ENCODE data around the gene LRRC45.
A peak's percentile ranks its signal among the peaks of the same experiment; 100 is the strongest.

LRRC45 gene

DNA sequence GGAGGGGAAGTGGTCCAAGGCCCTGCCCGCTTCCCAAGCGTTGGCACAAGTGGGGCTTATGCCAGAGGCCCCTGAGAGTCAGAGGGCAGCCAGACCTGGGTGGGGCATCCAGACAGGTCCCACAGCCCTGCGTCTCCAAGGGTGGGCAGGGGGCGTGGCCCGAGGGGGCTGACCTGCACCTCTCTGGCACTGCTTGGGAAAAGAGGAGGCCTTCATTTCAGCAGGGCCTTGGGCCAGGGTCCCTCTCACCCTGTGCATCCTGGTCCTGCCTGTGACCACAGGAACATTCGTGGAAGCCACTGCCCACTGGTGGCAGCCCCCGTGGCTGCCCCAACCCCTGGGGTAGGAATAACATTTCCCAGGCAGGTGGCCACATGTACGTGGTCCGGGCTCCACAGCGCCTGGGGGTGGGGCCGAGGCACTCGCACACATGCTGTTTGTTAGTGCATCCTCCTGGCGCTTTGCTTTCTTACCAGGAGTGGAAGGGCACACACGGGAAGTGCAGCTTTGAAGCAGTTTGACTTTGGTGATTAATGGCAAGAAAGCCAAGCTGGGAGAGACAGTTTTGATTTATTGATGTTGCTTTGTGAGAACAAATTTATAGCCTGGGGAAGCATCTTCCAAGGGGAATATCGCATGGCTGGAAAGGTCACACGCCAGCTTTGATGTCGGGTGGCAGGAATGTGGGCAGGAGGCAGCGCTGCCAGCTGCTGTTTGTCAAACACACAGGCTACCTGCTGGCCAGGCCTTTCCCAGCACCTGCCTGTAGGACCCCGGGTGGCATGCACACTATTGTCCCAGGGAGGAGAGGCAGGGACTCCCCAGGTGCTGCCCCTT is 4.7 kb upstream of the LRRC45 start:
- TF ChIP-seq, protein P1, sequence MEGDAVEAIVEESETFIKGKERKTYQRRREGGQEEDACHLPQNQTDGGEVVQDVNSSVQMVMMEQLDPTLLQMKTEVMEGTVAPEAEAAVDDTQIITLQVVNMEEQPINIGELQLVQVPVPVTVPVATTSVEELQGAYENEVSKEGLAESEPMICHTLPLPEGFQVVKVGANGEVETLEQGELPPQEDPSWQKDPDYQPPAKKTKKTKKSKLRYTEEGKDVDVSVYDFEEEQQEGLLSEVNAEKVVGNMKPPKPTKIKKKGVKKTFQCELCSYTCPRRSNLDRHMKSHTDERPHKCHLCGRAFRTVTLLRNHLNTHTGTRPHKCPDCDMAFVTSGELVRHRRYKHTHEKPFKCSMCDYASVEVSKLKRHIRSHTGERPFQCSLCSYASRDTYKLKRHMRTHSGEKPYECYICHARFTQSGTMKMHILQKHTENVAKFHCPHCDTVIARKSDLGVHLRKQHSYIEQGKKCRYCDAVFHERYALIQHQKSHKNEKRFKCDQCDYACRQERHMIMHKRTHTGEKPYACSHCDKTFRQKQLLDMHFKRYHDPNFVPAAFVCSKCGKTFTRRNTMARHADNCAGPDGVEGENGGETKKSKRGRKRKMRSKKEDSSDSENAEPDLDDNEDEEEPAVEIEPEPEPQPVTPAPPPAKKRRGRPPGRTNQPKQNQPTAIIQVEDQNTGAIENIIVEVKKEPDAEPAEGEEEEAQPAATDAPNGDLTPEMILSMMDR (conservative IDR thresholded peaks at IDR 0.05): no peak
- TF ChIP-seq ZFX (IDR thresholded peaks at IDR 0.05): no peak
- H3K27ac ChIP-seq: no peak overlapping the region

DNA sequence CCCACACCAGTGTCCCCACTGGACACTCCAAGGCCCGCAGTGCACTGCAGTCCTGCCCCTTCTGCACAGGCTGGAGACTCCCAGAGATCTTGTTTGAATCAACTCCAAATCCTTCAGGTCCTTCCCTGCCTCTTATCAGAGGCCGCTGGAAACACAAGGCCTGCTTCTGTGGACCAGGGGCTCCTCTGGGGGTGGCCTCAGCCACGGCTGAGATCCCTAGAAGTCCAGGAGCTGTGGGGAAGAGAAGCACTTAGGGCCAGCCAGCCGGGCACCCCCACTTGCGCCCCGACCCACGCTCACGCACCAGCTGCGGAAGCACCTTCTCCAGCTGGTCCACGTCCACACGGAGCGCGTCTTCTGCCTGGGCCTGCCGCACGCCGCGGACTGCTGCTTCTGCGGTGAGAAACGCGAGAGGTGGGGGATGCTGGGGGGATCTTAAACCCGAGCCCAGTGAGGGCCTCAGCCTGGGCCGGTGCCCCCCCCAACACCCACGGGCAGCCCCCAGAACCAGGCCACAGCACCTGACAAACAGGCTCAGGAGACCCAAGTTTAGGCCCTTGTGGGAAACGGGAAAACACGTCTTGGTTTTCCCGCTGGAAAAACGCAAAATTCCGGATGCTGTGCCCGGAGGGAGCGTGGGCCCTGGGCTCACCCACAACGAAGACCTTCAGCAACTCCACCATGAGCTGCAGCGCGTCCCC is 4.0 kb upstream of the LRRC45 start:
- H3K27ac ChIP-seq: no peak overlapping the region; the same call in 1 of the 2 replicates
- TF ChIP-seq, protein P1 (conservative IDR thresholded peaks at IDR 0.05): no peak
- no peak for TF ChIP-seq ZFX (IDR thresholded peaks at IDR 0.05)

DNA sequence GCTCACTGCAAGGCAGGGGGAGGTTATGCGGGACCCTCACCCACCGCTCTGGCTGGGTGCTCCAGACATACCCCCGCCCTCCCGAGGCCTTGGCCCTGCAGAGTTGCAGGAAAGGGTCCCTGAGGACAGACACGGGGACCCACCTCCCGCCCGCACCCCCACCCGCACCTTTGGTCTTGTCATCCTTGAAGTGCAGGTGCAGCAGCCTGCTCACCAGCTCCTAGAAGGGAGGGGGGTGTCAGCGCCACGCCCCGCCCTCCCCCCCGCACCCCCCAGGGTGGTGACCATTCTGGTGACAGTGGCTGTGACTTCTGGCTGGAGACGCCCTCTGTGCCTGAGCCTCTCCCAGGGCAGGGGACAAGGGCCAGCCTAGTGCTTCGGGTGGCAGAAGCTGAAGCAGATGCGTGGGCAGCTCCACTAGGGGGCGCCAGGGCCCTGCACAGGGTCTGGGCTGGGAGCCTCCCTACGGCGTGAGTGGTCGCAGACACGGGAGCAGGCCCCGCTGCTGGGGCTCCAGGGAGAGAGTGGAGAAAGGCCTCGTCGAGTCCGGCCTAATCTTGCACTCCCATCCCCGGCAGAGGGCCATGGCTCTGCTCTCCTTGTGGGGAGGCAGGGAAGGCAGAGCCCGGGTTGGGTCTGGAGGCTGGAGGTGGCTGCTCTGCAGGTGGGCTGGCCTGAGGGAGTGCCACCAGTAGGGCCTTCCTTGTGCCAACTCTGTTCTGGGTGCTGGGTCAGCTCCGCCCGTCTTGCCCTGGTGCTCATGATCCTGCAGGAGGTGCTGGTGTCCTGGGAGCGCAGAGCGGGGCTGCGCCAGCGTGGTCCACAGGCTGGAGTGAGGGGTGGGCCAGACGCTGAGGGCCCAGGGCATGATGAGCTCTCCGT is 3.2 kb upstream of the LRRC45 start:
- peak overlapping the region; percentile 99; the same call in 1 of the 2 replicates for H3K27ac ChIP-seq
- no peak for TF ChIP-seq ZFX (IDR thresholded peaks at IDR 0.05)
- TF ChIP-seq, protein P1 (conservative IDR thresholded peaks at IDR 0.05): peak; percentile 93

DNA sequence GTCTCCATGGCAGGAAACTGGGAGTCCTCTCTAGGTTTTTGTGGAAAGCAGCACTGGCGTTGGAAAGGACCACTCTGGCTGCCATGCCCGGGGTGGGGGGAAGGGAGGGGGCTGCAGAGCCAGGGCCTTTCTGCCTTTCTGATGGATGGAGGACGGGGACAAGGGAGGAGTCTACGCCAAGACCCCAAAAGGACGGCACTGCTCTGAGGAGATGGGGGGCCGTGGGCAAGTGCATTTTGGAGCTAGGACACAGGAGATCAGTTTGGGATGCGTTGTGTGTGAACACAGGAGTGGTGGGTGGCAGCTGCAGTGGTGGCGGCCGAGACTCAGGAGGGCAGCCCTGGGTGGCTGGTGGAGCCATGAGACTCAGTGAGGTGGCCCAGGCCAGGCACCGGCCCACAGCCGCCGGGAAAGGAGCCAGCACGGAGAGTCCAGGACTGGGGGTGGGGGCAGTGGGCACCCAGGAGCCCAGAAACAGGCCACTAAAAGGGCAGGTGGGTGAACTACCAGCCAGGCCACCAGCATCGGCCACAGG is 2.5 kb upstream of the LRRC45 start:
- no peak for TF ChIP-seq ZFX (IDR thresholded peaks at IDR 0.05)
- TF ChIP-seq, protein P1 (conservative IDR thresholded peaks at IDR 0.05): no peak
- H3K27ac ChIP-seq: peak overlapping the region; percentile 99

DNA sequence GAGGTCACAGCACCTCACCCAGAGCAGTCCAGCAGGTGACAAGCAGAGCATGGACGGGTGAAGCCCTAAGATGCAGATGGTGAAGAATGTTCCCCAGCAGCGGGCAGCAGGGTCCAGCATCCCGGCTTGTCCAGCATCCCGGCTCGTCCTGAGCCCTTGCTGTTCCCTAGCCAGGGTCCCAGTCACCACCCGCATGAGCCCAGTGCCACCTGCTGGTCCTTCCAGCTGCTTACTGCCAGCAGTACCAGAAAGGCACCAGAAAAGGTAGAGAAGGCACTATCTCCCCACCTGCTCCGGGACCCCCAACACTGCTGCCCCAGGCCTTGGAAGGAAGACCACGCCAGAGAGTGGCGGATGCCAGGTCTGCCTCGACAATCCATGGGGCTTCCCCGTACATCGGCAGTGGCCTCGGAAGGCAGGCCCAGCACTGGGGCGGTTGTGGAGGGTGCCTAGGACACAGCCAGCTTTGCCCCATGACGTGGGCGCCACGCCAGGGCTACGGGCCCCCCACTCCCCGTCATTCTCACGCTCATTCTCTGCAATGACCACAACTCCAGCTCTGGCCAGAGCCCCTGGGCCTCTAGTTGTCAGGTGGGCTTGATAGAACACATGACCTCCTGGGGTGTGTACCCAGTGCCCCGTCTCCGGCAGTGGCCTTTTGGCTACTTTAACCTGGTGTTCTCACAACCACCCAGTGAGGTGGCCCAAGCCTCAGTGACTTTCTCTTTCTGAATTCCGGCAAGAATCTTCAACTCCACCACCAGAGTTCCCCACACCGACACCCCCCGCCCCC is 1.8 kb upstream of the LRRC45 start:
- TF ChIP-seq, protein P1 (conservative IDR thresholded peaks at IDR 0.05): peak; percentile 77
- no peak for TF ChIP-seq ZFX (IDR thresholded peaks at IDR 0.05)
- peak overlapping the region; percentile 99 for H3K27ac ChIP-seq

DNA sequence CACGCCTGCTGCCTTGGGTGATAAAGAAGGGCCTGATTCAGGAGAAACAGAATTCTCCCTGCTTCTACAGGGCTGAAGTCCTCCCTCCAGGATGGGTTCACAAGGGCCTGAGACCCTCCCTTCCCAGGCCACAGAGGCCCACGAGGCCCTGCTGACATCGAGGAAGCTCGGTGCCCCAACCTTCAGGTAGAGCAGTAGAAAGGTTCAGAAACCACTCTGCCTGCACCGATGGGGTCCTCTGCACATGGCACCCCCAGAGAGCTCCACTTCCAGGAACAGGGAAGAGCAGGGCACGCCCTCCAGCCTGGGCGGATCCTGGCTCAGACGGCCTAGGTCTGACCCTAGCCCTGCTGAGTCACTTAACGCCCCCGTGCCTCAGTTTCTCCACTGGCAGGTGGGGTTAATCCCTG is 1.2 kb upstream of the LRRC45 start:
- H3K27ac ChIP-seq: peak overlapping the region; percentile 99
- TF ChIP-seq ZFX (IDR thresholded peaks at IDR 0.05): no peak
- TF ChIP-seq, protein P1 (conservative IDR thresholded peaks at IDR 0.05): no peak
